NB4 (cell line): ENCODE data around the gene KRT27.

Source experiments
- MAX ChIP-seq: IDR thresholded peaks from 2 replicates; pipeline ENCODE4 v1.6.1; 2011; ENCODE audit warnings: low read depth, low read length
- MYC ChIP-seq: IDR thresholded peaks from 2 replicates; pipeline ENCODE4 v1.6.1; 2011; ENCODE audit warnings: low read depth, low read length
- POLR2A ChIP-seq: IDR thresholded peaks from 2 replicates; pipeline ENCODE4 v1.6.1; 2011; ENCODE audit warnings: mild to moderate bottlenecking; ENCODE audit not compliant: insufficient read length; ENCODE audit errors: extremely low read depth
- TF ChIP-seq, protein P1 (sequence below): IDR thresholded peaks from one replicate; pipeline ENCODE4 v1.5.1; 2012; ENCODE audit warnings: low read depth, low read length

DNA sequence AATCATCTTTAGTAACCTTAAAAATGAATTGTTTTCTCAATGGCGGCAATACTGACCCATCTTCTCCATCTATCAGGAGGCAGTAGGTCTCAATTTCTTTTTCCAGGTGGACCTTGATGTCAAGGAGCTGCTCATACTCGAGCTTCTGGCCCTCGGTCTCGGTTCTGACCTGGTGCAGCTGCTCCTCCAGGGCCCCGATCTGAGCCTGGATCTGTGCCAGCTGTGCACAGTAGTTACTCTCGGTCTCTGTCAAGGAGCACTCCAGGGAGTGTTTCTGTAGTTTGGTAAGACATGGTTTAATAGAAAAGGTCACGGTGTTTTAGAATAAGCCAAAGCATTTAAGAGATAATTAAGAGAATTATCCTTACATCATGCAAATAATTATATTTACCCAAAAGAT, 4.9 kb downstream of the KRT27 start:
- TF ChIP-seq, protein P1, sequence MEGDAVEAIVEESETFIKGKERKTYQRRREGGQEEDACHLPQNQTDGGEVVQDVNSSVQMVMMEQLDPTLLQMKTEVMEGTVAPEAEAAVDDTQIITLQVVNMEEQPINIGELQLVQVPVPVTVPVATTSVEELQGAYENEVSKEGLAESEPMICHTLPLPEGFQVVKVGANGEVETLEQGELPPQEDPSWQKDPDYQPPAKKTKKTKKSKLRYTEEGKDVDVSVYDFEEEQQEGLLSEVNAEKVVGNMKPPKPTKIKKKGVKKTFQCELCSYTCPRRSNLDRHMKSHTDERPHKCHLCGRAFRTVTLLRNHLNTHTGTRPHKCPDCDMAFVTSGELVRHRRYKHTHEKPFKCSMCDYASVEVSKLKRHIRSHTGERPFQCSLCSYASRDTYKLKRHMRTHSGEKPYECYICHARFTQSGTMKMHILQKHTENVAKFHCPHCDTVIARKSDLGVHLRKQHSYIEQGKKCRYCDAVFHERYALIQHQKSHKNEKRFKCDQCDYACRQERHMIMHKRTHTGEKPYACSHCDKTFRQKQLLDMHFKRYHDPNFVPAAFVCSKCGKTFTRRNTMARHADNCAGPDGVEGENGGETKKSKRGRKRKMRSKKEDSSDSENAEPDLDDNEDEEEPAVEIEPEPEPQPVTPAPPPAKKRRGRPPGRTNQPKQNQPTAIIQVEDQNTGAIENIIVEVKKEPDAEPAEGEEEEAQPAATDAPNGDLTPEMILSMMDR, result no peak
- TF ChIP-seq POLR2A (no peak), MAX (no peak), MYC (no peak)
